SIG-M5 (cell line): Measurements from ENCODE around the gene NAT14.
"Not testable (repeated sequence)": the region's sequence is repeated elsewhere in the genome, so short reads cannot be mapped to it uniquely, and the experiment has no call there.

Experiments used
- DNase-seq: peaks from one replicate; lab custom pipeline; 2025; lab: John Stamatoyannopoulos, UW

NAT14 gene

DNA sequence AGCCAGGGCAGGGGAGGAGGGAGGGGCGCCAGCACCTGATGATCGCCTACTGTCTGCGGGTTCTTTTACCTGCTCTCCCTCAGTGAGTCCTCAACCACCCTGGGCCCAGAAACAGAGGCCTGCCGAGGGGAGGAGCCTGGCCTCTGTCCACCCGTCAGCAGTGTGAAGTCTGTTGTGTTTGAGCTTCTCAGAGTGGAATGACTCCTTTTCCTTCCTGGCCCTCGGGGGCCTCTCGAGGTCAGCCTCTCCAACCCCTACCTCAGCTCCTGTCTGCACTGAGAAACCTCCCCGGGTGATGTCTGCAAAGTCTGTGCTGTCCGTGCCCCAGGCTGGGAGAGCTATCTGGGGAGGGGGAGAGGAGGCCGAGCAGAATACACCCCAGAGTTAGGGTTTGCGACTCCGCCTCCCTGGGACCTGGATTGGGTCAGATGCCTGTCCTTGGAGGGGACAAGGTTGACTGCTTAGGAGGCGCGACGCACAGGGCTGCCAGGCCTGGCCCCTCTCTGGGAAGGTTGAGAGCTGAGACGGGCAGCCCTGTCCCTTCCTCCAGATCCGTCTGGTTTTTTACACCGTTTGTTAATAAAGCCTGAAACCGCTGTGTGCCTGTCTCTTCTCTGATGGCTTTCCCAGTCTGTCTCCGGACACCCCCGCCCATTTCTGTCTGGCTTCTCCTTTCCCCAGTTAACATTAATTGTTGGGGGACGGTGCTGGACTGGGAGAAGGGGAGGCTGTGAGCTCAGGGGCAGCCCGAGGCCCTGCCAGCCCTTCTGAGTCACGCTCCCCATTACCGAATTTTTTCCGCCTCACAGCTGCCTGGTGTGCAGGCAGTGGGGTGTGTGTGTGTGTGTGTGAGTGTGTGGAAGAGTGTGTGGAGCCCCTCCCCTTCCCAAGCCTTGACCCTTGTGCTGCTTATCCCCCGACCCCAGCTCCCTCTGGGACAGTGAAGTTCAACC, 2.3 kb downstream of the NAT14 start:
- DNase-seq: no peak

DNA sequence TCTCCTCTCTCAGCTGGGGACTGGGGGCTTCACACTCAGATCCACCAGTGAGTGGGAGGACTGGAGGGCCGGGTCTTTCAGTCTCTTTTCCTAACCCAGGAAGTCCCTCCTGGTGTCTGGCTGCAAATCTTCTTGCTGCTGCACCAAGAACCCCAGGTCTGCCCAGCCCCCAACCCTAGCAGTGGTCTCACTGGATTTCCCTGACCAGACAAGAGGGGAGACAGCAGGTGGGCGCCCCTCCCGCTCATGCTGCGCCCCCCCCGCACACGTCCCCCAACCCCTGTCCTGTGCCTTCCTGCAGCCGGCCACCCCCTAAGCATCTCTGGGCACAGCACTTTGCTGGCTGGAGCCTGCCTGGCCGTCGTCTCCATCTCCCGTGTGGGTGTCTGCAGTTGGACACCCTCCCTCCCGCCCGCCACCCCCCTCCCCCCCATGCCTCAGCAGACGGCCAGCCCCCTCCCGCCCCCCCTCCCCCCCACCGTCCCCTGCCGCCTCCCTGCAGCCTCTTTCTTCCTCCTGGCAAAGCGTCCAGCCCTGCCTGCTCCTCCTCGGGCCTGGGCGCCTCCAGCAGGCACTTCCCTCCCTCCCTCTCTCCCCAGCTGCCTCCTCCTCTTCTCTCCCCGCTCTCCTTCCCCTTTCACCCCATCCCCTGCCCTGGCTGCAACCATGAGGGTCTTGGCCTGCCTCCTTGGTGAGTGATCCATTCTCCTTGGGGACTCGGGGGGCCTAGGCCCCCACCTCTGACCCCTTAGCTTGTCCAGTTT, 3.1 kb downstream of the NAT14 start, which contains the start of gene SSC5D:
SSC5D (plus strand) TSS at position 513 of the 764 bp plus-strand sequence; CDS start at position 667, 154 bp downstream.
- DNase-seq: no peak

DNA sequence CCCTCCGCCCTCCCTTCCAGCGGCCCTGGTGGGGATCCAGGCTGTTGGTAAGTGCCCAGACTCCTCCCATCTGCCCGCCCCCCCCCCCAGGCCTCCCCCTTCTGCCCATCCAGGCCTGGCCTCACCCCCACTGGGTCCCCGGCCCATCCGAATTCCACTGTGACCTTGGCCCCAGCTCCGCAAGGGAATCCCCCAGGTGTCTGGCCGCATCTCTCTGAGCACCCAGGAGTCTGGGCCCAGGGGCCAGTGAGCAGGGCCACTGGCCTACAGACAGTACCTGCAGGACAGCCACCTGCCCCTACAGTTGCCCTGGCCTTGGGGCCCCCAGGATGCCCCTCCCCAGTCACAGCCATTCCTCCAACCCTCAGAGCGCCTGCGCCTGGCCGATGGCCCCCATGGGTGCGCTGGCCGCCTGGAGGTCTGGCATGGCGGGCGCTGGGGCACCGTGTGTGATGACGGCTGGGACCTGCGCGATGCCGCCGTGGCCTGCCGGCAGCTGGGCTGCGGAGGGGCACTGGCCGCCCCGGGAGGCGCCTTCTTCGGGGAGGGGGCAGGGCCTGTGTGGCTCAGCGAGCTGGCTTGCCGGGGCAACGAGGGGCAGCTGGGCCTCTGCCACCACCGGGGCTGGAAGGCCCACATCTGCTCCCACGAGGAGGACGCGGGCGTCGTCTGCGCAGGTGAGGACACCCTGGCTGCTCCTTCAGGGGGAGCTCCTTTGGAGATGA, 4.2 kb downstream of the NAT14 start:
- DNase-seq: no peak

DNA sequence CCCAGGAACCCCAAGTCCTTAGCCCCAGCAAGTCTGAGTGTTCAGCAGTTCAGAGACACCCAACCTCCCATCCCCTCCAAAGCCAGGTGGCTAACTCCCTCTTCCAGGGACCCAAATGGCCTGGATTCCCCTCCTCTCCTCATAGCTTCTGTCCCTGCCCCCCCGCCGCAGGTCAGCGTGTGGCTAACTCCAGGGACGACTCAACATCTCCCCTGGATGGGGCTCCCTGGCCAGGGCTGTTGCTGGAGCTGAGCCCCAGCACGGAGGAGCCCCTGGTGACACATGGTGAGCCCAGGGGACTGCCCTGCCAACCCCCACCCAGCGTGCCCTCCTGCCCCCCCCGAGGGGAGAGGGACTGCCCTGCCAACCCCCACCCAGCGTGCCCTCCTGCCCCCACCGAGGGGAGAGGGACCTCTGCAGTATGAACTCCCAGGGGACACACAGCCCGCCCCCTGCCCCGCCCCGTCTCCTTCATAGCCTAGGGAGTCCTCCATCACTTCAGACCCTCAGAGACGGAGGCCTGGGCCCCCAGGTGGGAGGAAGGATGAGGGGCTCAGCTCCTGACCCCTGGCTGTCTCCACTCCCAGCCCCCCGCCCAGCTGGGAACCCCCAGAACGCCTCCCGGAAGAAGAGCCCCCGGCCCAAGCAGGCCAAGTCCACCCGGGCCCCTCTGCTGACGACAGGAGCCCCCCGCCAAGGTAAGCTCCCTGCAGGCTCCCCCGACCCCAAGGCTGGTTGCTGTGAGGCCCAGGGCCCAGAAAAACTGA, 4.9 kb downstream of the NAT14 start:
- no peak for DNase-seq

DNA sequence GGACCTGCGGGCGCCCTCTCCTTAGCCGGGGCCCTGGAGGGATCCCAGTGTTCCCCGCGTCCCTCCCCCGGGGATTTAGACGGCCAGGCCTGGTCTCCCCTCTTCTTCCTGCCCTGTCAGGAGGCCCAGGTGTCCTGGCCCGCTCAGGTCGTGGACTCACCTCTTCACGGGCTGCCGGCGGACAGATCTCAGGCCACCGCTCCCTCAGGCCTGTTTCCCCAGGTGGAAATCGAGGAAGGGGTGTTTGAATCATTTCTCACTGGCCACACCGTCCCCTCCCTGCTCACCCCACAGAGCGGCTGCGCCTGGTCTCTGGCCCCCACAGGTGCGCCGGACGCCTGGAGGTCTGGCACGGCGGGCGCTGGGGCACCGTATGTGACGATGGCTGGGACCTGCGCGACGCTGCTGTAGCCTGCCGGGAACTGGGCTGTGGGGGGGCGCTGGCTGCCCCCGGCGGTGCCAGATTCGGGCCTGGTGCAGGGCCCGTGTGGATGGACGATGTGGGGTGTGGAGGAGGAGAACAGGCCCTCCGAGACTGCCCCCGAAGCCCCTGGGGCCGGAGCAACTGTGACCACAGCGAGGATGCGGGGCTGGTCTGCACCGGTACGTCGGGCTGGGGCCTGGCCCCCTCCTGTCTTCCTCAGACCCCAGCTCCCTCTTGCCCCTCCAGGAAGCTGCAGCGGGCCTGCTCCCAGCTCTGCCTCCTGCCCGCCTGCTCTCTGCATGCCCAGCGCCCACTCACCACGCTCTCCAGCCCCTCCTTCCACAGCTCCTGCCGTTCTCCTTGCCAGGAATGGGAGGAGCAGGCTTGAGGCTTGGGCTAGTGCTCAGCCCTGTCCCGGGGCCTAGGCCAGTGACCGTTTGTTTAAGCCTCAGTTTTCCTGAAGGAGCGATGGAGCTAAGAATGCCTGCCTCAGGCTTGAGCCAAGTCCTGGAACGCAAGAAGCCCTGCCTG, 5.8 kb downstream of the NAT14 start:
- no peak for DNase-seq

DNA sequence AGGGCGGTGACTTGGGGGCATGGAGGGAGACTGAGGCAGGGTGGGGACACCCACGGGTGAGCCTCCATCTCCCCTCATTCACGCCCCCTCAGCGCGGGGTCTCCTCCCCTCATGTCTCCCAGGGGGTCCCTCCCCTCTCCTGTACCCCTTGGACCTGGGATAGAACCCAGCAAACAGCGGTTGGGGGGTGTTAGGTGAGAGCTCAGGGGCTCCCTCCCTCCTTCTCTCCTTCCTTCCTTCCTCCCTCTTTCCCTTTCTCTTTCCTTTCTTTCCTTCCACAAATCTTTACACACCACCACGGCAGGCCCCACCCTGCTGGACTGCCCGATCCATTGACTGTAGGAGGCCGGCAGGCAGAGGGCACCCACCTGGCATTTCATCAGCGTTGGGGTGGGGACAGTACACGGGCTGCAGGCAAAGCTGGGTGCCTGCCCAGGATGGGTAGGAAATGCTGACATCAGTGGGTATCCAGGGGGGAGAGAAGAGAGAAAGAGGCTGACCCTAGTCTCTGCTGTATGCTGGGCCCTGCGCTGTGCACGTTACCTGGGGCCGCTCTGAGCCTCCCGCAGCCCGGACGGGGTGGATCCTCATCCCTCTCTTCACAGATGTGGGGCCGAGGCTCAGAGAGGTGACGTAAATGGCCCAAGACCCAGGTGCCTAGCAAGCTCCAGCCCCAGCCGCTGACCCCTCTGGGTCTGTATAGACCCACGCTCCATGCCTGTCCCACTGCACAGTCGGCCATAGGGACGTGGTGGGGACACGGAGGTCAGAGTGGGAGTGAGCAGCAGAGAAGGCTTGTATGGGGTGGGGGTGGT, 6.8 kb downstream of the NAT14 start:
- no peak for DNase-seq

DNA sequence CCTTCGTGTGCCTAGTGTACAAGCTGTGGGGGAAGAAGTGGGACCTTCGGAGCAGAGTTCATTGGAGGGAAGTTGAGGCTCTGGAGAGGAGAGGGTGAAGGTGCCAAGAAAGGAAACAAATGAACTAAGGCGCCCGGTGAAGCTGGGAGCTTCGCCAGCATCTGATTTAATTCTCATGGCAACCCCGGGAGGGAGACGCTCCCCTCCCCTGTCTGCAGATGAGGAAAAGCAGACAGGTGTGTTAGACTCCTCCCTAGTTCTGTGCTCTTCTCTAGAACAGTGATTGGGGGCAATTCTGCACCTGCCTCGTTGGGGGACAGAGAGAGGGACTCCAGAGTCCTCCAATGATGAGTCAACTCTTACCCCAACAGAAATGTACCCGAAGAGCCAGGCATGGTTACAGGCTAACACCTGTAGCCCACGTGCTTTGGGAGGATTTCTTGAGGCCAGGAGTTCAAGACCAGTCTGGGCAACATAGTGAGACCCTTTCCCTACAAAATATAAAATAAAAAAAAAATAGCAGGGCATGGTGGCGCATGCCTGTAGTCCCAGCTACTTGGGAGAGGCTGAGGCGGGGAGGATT, 7.5 kb downstream of the NAT14 start:
- no peak for DNase-seq

DNA sequence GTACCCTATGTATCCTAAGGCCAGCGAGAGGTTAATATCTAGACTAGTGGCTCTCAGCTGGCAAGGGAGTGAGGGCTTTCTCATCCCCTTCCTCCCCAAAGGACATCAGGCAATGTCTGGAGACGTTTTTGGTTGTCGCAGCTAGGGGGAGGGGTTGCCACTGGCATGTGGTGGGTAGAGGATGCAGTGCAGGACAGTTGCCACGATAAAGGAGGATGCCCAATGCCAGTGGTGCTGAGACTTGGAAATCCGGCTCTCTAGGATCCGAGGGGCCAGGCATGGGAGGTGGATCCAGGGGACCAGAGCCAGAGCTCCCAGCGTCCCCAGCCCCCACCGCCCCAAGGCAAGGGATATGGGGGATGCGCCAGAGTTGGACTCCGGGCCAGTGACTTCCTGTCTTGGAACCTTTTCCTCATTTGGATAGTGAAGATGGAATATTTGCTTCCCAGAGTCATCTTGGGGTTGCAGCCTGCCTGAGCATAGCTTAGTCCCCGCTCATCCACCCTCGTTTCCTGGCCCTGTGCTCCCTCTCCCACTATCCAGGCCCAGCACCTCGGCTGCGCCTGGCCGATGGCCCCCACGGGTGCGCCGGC, 8.2 kb downstream of the NAT14 start:
- DNase-seq: no peak

DNA sequence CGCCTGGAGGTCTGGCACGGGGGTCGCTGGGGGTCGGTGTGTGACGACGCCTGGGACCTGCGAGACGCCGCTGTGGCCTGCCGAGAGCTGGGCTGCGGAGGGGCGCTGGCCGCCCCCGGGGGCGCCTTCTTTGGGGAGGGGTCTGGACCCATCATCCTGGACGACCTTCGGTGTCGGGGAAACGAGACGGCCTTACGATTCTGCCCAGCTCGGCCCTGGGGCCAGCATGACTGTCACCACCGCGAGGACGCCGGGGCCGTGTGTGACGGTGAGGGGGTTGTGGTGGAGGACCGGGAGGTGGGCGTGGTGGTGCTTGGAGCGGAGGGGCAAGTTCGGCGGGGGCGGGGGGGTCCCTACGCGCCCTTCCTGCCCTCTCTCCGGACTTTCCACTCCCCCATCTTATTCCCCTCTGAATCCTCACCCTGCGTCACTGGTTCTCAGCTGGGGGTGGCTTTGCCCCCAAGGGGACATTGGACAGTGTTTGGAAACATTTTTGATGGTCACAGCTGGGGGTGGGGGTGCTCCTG, 8.7 kb downstream of the NAT14 start:
- DNase-seq: no peak

DNA sequence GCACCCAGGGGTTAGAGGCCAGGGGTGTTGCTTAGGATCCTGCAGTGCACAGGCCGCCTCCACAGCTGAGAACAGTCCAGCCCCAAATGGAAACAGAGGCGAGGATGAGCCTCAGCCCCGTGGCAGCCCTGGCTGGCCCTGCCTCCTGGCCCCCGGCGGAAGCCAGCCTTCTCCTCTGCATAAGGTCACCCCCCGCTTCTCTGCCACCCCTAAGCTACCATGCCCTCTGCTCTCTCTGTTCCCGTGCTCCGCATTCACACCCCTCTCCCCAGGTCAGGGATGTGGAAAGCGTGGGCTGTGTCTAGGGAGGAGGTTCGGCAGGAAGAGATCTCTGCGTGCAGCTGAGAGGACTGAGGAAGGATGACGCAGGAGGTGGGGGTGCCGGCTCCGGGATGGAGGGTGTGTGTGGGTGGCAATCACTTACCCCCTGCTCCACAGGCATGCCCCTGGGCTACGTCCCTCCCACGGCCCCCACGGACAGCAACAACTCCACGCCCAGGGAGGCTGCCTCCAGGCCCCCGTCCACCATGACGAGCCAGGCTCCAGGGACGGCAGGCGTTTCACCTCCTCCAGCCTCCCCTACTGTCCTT, 9.3 kb downstream of the NAT14 start:
- DNase-seq: no peak

DNA sequence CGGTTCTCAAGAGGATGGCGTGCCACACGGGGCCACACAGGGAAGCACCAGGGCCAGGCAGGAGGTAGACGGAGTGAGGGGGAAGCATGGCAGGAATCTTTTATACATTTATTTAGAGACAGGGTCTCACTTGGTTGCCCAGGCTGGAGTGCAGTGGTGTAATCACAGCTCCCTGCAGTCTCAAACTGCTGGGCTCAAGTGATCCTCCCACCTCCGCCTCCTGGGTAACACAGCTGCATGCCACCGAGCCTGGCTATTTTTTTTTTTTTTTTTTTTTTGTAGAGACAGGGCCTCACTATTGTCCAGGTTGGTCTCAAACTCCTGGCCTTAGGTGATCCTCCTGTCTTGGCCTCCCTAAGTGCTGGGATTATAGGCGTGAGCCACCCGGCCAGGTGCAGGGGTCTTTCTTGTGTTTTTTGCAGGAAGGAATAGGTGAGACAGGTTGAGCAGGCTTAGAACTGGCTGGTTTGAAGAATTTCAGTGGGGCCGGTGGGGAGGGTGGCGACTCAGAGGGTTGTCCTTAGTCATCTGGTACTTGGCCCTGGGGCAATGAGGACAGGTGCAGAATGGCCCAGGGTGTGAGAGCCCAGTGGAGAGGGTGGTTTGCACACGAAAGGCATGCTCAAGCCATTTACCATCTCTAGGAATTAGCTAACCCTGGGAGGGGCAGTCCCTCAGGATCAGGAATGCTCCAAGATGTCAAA, 10.8 kb downstream of the NAT14 start:
- no peak for DNase-seq

DNA sequence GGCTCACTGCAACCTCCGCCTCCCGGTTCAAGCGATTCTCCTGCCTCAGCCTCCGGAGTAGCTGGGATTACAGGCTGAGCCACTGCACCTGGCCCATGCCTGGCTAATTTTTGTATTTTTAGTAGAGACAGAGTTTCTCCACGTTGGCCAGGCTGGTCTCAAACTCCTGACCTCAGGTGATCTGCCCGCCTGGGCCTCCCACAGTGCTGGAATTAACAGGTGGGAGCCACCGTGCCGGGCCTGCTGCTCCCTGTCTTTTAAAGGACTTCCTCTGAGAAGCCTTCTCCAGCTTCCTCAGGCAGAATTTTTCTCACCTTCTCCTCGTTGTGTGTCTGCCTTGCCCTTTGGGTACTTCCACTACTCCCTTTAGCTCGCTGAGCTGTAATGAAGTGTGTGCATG, 11.8 kb downstream of the NAT14 start:
- not testable (repeated sequence) for DNase-seq

DNA sequence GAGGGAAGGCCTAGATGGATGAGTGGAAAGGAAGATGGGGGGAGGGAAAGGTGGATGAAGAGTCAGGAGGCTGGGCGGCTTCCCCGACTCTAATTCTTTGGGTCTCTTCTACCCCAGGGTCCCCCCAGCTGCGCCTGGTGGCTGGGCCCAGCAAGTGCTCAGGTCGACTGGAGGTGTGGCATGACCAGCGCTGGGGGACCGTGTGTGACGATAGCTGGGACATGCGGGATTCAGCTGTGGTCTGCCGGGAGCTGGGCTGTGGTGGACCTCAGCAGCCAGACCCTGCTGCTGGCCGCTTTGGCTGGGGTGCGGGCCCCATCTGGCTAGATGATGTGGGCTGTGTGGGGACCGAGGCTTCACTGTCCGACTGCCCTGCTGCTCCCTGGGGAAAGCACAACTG, 12.8 kb downstream of the NAT14 start:
- no peak for DNase-seq

DNA sequence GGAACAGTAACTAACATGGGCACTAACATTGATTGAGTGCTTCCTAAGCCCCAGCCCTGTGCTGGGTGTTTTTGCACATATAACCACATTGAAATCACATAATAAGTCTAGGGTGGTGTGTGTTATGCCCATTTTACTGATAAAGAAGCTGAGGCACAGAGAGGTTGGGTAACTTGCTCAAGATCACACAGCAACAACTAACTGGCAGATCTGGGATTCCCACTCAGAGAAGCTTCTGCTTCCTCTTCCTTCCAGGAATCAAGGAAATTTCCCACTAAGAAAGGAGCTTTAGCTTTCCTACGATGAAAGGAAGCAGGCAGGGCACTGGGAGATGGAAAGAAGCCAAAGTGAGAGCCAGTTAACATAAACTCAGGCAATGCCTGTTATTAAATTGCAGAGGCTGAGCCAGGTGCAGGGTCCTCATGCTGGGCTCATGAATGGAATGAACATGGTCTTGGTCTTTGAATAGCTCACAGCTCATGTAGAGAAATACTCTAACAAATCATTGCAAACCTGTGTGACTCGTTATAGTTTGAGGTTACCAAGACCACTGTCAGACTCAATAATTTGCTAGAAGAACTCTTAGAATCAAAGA, 13.4 kb downstream of the NAT14 start:
- no peak for DNase-seq

DNA sequence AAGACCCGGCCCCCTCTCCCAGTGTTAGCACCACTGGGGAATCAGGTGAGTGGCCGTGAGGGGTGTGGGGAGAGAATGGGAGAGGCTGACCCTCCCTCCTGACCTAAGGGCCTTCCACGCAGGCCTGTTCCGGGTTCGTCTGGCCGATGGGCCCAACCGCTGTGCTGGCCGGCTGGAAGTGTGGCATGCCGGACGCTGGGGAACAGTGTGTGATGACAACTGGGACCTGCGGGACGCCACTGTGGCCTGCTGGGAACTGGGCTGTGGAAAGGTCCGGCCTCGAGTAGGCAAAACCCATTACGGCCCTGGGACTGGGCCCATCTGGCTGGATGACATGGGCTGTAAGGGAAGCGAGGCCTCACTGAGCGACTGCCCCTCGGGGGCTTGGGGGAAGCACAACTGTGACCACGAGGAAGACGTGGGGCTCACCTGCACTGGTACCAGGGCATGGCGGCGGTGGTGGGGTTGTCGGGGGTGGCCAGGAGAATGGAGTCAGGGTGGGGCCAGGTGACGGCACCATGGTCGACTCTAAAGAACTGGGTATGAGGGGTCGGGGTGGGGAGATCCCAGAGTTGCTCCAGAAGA, 15.5 kb downstream of the NAT14 start:
- no peak for DNase-seq

DNA sequence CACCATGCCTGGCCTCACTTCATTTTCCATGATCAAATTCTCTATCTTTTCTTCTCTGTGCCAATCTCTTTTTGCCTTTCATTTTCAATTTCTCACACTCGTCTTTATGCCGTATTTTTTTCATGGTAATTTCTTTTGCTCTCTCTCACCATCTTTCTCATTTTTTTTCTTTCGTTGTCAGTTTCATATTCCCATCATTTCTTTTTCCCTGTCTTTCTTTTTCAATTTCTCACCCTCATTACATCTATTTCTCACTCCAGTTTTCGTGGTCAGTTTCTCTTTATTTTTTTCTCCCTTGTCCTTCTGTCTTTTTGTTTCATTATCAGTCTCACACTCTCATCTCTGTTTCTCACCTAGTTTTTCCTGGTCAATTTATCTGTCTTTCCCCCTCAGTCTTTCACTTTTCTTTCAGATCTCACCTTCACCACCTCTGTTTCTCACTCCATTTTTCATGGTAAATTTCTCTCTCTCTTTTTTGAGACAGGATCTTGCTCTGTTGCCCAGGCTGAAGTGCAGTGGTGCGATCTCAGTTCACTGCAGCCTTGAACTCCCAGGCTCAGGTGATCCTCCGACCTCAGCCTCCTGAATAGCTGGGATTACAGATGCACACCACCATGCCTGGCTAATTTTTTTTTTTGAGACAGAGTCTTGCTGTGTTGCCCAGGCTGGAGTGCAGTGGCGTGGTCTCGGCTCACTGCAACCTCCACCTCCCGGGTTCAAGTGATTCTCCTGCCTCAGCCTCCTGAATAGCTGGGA, 17.4 kb downstream of the NAT14 start:
- DNase-seq: no peak
